HG03521 (cell line): Measurements from ENCODE around the gene GNG11.

Experiments
- ATAC-seq: cut with Tn5 transposase; IDR thresholded peaks from one replicate; pipeline ENCODE4 v1.9.1; 2021; ENCODE audit warnings: mild to moderate bottlenecking, moderate library complexity; ENCODE audit not compliant: unreplicated experiment

The GNG11 gene

DNA sequence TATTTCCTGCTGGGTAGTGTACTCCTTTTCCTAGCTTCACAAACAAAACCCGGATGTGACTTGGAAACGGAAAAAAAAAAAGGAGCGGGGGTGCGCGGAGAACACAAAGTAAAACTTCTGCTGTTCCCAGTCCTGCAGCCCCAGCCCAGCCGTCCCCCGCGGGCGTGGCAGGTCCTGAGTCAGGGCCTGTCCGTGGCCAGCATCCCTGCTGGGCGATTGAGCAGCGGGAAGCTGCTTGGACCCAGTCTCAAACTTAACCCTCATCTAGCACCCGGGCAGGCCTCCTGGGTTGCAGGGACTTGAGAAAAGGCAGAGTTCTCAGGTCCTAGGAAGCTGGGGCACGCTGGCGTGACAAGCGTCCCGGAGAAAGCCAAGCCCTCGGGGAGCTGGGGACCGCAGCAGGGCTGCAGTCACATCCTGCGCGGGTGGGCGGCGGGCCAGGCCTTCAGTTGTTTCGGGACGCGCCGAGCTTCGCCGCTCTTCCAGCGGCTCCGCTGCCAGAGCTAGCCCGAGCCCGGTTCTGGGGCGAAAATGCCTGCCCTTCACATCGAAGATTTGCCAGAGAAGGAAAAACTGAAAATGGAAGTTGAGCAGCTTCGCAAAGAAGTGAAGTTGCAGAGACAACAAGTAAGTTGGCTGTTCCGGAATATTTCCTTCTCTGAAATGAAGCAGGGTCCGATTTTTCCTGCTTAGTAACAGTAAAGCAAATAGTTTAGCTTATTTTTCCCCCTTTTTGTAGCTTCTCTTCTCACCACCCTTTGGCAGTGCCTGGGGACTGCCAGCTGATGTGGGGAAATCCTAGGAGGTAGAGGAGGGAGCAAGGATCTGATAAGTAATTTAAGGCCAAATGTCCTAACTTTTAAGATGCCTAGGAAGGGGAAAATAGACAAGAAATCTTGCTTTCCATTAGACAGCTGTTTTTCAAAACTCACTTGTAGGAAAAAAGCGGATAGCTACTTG lies at the start of gene GNG11:
Gene GNG11 (plus strand): TSS at position 129 of the 960 bp plus-strand sequence. CDS start 403 bp downstream, at position 532.
- ATAC-seq: peak; percentile 87

- ATAC-seq: no peak
Observed at GRCh38 chr7:93873998-93874574, 47.4 kb upstream of the GNG11 start.

GRCh38 chr7:93877742-93878141 lies 43.8 kb upstream of the GNG11 start:
- no peak for ATAC-seq

DNA sequence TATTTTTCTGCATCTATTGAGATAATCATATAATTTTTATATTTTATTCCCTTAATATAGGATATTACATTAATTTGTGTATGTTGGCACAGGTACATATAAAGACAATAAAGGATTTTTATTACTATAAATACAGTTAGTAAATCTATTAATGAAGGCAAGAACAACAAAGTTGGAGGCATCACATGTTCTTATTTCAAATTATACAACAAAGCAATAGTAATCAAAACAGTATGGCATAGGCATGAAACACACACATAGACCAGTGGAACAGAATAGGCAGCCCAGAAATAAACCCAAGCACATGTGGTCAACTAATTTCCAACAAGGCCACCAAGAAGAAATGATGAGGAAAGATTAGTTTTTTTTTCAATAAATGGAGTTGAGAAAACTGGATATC lies 42.2 kb upstream of the GNG11 start:
- no peak for ATAC-seq

DNA sequence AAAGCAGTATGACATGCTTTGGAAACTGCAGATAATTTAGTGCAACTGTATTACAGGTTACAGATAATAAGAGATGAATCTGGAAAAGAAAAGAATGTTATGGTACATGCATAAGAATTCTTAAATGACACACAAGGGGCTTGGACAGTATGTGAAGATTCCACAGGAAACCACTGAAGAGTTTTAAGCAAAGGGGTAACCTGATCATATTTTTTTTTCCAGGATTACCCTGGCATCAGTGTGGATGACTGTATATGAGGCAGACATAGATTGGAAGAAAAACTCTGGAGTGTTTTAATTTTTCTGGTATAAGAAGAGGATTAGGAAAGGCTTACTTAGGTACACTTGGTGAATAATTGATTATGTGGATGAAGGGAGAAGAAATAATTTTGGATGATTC lies 39.1 kb upstream of the GNG11 start:
- no peak for ATAC-seq

- ATAC-seq: no peak
Observed at GRCh38 chr7:93883078-93883916, 38.2 kb upstream of the GNG11 start.

GRCh38 chr7:93883917-93884345 lies 37.6 kb upstream of the GNG11 start:
- no peak for ATAC-seq

GRCh38 chr7:93884541-93884940 lies 37.0 kb upstream of the GNG11 start:
- ATAC-seq: no peak

DNA sequence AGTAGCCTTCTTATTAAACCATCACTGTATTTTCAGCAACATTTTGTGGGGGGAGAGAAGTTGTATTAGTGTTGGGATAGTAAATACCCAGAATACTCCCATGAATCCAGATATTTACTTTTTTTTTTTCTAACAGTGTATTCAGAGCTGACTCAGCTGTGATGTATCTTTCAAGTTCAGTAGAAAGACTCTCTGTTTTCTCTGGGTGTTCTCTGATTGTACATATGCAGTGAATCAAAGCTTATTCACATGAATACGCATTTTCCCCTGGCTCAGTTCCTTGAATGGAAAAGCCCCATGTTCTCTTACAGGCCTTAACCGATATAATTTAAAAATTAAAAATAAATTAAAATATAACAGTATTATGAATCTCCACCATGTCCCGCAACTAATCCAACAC lies 32.3 kb upstream of the GNG11 start:
- ATAC-seq: no peak

DNA sequence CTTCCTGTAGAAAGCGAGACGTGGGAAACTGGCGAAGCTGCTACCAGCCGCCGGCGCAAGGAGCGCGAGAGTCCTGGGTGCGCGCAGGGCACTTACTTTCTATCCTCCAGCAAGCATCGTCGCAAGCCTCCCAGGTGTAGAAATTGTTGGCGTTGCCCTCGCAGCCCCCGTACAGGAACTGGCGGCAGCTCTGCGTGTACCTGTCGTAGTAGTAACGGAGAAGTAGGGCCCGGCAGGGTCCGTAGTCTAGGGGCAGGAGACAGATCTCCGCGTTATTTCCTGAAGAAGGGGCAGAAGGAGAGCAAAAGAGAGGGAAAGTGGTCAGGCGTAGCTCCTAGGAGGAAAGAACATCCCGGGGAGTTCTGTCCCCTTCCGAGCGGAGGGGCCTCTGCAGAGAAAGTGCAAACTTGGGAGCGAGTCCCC lies 31.5 kb upstream of the GNG11 start:
- peak; percentile 55 for ATAC-seq

DNA sequence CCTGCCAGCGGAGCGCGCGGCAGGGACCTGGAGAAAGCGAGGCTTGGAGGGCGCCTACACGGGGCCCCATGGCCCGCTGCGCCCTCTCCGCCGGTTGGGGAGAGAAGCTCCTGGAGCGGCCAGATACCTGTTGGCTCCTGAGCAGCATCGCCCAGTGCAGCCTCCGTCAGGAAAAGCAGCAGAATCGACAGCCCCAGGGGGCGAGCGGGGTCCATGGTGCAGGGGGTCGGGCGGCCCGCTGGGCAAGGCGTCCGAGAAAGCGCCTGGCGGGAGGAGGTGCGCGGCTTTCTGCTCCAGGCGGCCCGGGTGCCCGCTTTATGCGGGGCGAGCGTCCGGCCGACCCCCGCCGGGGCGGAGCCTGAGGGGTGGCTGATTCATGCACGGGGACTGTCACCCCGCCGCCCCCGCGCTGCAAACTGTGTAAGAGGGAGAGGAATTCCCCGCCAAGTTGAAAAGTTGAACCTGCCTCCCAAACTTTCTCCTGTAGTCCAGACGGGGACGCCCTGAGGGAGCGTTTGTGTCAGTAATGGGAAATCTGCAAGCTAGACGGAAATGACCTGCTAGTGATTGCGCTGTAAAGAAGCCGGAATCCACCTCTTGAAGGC lies 31.0 kb upstream of the GNG11 start, which contains the start of gene TFPI2:
Gene TFPI2 (minus strand): TSS at position 290 of the 605 bp plus-strand sequence. CDS start 75 bp downstream, at position 215.
- ATAC-seq: peak; percentile 46

- ATAC-seq: no peak
Observed at GRCh38 chr7:93894426-93894825, 27.1 kb upstream of the GNG11 start.

GRCh38 chr7:93894966-93895640 lies 26.4 kb upstream of the GNG11 start:
- no peak for ATAC-seq

DNA sequence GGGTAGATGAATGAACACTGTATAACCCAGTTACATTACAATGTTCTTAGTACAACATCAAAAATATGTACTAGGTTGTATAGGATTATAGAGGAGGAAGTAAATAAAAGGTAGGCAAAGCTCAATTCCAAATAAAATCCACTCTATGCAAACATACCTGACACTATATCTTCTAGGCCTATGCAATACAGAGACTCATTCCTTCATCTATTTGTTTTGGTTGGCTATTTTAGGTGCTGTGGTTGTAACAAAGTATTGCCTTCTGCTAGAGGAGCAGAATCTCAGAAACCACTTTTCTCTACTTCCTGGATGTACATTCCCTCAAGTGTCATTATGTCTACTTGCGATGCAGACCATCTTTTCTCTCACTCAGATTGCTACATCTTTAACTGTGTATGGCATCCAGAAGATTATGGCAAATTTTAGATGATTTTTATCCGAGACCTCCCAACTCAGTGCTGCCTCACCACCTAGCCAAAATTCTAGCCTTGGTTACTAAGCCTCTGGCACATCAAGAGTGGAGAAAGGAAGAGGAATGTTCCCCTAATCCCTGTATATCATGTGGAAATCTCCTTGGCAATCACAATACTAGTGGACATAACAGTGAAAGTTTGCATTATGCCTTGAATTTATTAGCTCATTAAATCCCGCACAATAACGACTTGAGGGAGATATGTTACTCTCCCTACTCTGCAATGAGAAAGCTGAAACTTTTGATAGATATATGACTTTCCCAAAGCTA lies 25.5 kb upstream of the GNG11 start:
- ATAC-seq: no peak

- ATAC-seq: no peak
Observed at GRCh38 chr7:93897680-93898079, 23.9 kb upstream of the GNG11 start.

DNA sequence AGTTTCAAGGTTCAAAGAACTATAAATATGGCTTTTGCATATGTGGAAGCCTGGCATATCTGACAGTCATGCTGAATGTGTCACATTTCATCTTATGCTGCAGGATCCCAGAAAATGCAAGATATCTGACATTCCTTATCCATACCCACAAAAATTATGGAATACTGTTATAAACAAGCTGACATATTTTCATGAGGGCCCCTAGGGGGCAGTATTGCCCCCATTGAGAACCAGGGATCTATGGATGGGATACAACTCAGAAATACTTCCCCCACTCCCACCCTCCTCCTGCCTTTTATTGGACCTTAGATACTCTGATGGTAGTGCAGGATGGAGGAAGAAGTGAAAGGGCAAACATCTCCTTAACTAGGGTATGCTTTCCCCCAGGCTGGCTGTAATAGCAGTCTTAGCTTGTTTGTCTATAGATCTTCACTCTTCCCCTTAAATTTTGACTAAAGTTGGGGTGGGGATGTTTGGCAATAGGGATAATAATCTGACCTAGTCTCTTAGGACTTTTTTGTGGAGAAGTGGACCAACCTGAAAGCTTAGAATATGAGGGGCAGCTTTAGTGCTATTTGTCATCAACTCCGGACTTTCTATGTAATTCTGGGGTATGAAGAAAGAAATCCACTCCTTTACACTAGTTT lies 18.6 kb upstream of the GNG11 start:
- no peak for ATAC-seq

DNA sequence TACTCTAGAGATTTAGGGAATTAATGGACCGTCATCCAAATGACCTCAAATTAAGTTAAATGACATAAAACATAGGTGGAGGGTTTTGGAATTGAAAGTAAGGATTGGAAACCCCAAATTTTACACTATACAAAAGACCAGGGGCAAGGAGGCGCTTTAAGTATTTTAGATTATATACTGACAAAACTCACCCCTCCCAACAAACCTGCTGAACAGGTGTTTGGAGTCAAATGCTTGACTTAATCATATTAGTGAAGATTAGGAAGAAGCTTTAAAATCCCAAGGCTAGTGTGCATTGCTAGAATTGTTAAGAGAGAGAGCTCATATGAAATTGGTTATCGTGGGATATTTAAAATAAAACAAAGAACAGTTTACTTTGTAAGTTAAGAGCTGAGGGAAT lies 15.3 kb upstream of the GNG11 start, which contains the start of gene GNGT1:
Gene GNGT1 (plus strand): TSS at position 301 of the 400 bp plus-strand sequence. CDS start 180 bp downstream, outside the sequence.
- no peak for ATAC-seq

DNA sequence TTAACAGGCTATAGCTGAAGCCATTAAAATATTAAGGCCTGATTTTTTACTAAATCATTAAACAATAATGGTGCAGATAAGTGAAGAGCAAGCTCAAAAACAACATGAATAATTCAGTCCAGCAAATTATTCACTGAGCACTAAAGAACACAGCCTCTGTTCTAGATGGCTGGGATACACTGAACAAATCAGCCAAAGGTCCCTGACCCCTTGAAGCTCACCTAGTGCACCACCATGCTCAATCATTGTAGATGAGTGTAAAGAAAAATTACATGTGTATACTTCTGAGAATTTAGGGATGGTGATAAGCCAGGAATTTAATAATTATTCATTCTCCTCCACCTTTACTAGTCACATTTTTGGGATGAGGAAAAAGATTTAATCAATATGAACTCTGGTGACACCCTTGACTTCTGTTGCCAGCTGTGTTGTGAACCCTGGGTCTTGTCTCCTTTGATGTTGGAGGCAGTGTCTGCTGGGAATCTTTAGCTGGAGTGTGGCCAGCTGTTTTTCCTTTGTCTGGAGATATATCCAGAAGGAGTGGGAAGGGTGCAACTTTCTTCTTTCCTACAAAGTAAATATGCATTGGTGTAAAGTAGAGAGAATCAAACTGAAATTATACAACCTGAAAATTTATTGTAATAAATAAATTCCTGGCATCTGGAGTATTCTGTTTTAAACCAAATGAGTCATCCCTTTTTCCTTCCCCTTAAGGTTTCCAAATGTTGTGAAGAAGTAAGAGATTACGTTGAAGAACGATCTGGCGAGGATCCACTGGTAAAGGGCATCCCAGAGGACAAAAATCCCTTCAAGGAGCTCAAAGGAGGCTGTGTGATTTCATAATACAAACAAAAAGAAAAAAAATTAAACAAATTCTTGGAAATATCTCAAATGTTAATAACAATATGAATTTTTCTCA lies 11.2 kb upstream of the GNG11 start:
- no peak for ATAC-seq
